HepG2 (cell line): ENCODE data around the gene CALY. TPM values are rescaled to one million over a fixed set of nuclear protein-coding genes. Genes with fewer than 3 reads are reported as not detected.

Source experiments
- ATAC-seq: fragments of 200-7000 bp; cut with Tn5 transposase; 3 replicates; pipeline ENCODE4 v1.9.1; 2020; ENCODE audit warnings: mild to moderate bottlenecking, moderate library complexity
- BruUV-seq: library from RNA; stranded (reverse); fragments of 400-500 nt; replicated peaks from 2 replicates; lab custom pipeline; 2021; lab: Mats Ljungman, UMichigan
- CTCF ChIA-PET: fragments of 300-600 bp; formaldehyde crosslinking; extraction: SDS; loops from one replicate; lab custom pipeline; 2021; ENCODE audit warnings: low total read pairs, inconsistent platforms, low intra/inter-chr PET ratio; lab: Yijun Ruan, JAX
- POLR2A ChIA-PET: fragments of 350-600 bp; sonication (Branson Sonifier 250); formaldehyde crosslinking; loops from one replicate; lab custom pipeline; 2020; ENCODE audit warnings: antibody characterized with exemption, inconsistent platforms; lab: Yijun Ruan, JAX
- DNase-seq: peaks from one replicate; pipeline ENCODE4 v3.0.0-alpha.2; 2015; ENCODE audit warnings: low spot score
- FAIRE-seq: peaks from 3 replicates; lab custom pipeline; 2011; peaks lifted over from hg19 to GRCh38; lab: Jason Lieb, UNC
- H2AFZ ChIP-seq: one replicate; pipeline ENCODE4 v1.6.1; 2011; ENCODE audit warnings: low read length, inconsistent platforms
- H3K27ac ChIP-seq: fragments of 300-600 bp; 3 replicates; pipeline ENCODE4 v1.8.0; 2011; ENCODE audit warnings: mixed run types, mild to moderate bottlenecking, mixed read lengths, low read length, inconsistent platforms; ENCODE audit not compliant: insufficient read depth; ENCODE audit errors: extremely low read length
- H3K27me3 ChIP-seq, 2 experiments: fragments of 200-600 bp in 1 of 2; 2 replicates in 1 of 2; 3 replicates in 1 of 2; pipeline versions ENCODE4 v1.6.0 to v1.8.0; 2011; ENCODE audit warnings: low read length in 2 of 2, mild to moderate bottlenecking in 2 of 2, moderate library complexity in 2 of 2, inconsistent platforms in 1 of 2; ENCODE audit not compliant: insufficient read depth in 2 of 2, control insufficient read depth in 1 of 2
- H3K36me3 ChIP-seq, 2 experiments: fragments of 200-600 bp in 1 of 2; replicated peaks in 1 of 2; 2 replicates in 1 of 2; 3 replicates in 1 of 2; pipeline versions ENCODE4 v1.5.1 to v1.8.0; 2011; ENCODE audit warnings: low read length in 2 of 2, inconsistent platforms in 1 of 2; ENCODE audit not compliant: insufficient read depth in 2 of 2, control insufficient read depth in 1 of 2
- H3K4me1 ChIP-seq: 2 replicates; pipeline ENCODE4 v1.5.1; 2012; ENCODE audit warnings: low read length, inconsistent platforms; ENCODE audit not compliant: insufficient read depth
- H3K4me2 ChIP-seq: 2 replicates; pipeline ENCODE4 v1.6.0; 2011; ENCODE audit warnings: low read depth, low read length, inconsistent platforms
- H3K4me3 ChIP-seq, 3 experiments: fragments of 200-600 bp in 1 of 3; sonication (generic), shearing (Covaris generic) in 1 of 3; replicated peaks in 1 of 3; 2 replicates each; pipeline ENCODE4 v1.5.1; 2011 to 2016; ENCODE audit warnings: low read length in 3 of 3, inconsistent platforms in 2 of 3, low read depth in 2 of 3, mild to moderate bottlenecking in 2 of 3, control low read depth in 1 of 3, mixed read lengths in 1 of 3; ENCODE audit not compliant: insufficient read depth in 1 of 3
- H3K79me2 ChIP-seq: one replicate; pipeline ENCODE4 v1.6.1; 2011; ENCODE audit warnings: low read length, inconsistent platforms; ENCODE audit not compliant: insufficient read depth
- H3K9ac ChIP-seq: 2 replicates; pipeline ENCODE4 v1.6.0; 2011; ENCODE audit warnings: mild to moderate bottlenecking, low read depth, low read length, inconsistent platforms; ENCODE audit not compliant: insufficient read depth
- H3K9me3 ChIP-seq: 2 replicates; pipeline ENCODE4 v1.5.1; 2012; ENCODE audit warnings: mild to moderate bottlenecking, low read length
- H4K20me1 ChIP-seq: 2 replicates; pipeline ENCODE4 v1.6.0; 2011; ENCODE audit warnings: inconsistent platforms, mild to moderate bottlenecking, low read length, moderate library complexity; ENCODE audit not compliant: insufficient read depth
- HNRNPH1 ChIP-seq: fragments of 200-400 bp; formaldehyde crosslinking; optimal IDR thresholded peaks from 2 replicates; pipeline ENCODE3; 2017; ENCODE audit warnings: mild to moderate bottlenecking, low read depth, low read length
- NRL ChIP-seq: sonication (generic); formaldehyde crosslinking; IDR thresholded peaks from 2 replicates; pipeline ENCODE4 v1.5.0; 2020; ENCODE audit warnings: missing genetic modification reagents, mild to moderate bottlenecking, moderate library complexity, borderline replicate concordance
- SAP130 ChIP-seq: IDR thresholded peaks from 2 replicates; pipeline ENCODE4 v1.6.1; 2016; ENCODE audit warnings: low read depth
- WGBS: methylation state at CpG from one replicate; pipeline ENCODE4 v1.1.6; 2017; ENCODE audit warnings: low lambda C conversion rate; 5-methylcytosine and 5-hydroxymethylcytosine counted together
- in situ Hi-C: cut with HindIII; loops from 2 replicates; pipeline ENCODE4 v1.10.0; 2017; ENCODE audit warnings: low pct_unique_long_range_greater_than_20kb; ENCODE audit not compliant: extremely low pct_ligation_motif_present
- intact Hi-C: fragments of 100-400 bp; cut with micrococcal nuclease; formaldehyde crosslinking; loops from one replicate; pipeline ENCODE4 v1.10.0; 2022; ENCODE audit not compliant: unreplicated experiment
- polyA plus RNA-seq, 8 experiments: library from polyadenylated mRNA; depleted of rRNA in 3 of 8; stranded (reverse) in 7 of 8; unstranded in 1 of 8; fragments of >200 nt; fragmentation: Illumina TruSeq in 4 of 8; extraction: Trizol in 4 of 8; gene quantifications; 2 replicates each; pipeline versions ENCODE4 v1.2.1 to v1.2.3, GENCODE V29; 2011 to 2016; ENCODE audit warnings: low read depth in 4 of 8, missing spikeins in 1 of 8, mixed read lengths in 1 of 8; ENCODE audit not compliant: insufficient read depth in 1 of 8
- total RNA-seq, 5 experiments: library from RNA; depleted of rRNA; stranded (reverse); fragments of >200 nt; fragmentation: Illumina TruSeq; extraction: Trizol; gene quantifications; 2 replicates each; pipeline ENCODE4 v1.2.3, GENCODE V29; 2016; ENCODE audit warnings: low read depth in 1 of 5
- TF ChIP-seq, protein P1 (sequence below): sonication (generic); formaldehyde crosslinking; IDR thresholded peaks from 2 replicates; pipeline ENCODE4 v1.5.1; 2020; ENCODE audit warnings: mild to moderate bottlenecking, missing genetic modification reagents, moderate library complexity

Gene CALY
- total and polyA plus RNA-seq, 2 of the 13 experiments (the other 11 are each of a cell fraction or from before 2014, with no cell fraction given), result 0.08 TPM; not detected in 1

DNA sequence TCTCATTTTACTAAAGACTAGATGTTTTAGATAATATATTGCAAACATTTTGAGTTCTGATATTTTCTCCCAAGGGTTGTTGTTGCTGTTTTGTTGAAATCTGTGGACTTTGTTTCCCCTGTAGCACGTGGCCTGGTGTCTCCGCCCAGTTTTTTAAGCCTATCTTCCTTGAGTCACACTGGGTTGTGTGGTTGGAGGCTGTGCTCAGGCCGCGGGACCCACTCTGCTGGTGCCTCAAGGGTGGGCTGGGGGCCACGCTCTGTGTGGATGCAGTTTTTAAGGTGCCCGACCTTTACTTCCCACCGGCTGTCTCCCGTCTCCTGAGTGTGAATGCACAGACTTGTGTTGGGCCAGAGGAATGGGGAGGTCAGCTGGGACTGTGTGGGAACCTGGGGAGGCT, 6.2 kb upstream of the CALY start:
- DNase-seq (no peak), FAIRE-seq (no peak), ATAC-seq (no peak)
- Histone ChIP-seq H3K27me3 (peaks cover 0 to 9% of the 10 kb centered on the region in 2 experiments; a peak in 3 of 5 replicates), H3K4me1 (peaks cover 36% of the 10 kb centered on the region), H3K27ac (no peak overlapping the region), H4K20me1 (no peaks in the 10 kb centered on the region), H3K9ac (peak overlapping the region; percentile 18; the same call in 1 of the 2 replicates), H3K36me3 (no peaks in the 10 kb centered on the region), H3K9me3 (no peaks in the 10 kb centered on the region), H3K4me3 (peak overlapping the region in 1 of 3 experiments; percentile 17; a peak in 1 of 6 replicates), H3K4me2 (peak overlapping the region; percentile 67), H3K79me2 (no peaks in the 10 kb centered on the region), H2AFZ (no peak overlapping the region)
- ChIA-PET CTCF (no interaction called here), POLR2A (interaction anchor here (1.9 kb wide), 1 partner anchor 16 kb away, joined by 12 read pairs; the partner anchor contains the start of gene FUOM)
- no peak for TF ChIP-seq HNRNPH1
- 0 out of 2 replicates have a peak, but pooled peaks have one; percentile 3 for TF ChIP-seq SAP130 (CRISPR knock-in tag)
- TF ChIP-seq, protein P1, sequence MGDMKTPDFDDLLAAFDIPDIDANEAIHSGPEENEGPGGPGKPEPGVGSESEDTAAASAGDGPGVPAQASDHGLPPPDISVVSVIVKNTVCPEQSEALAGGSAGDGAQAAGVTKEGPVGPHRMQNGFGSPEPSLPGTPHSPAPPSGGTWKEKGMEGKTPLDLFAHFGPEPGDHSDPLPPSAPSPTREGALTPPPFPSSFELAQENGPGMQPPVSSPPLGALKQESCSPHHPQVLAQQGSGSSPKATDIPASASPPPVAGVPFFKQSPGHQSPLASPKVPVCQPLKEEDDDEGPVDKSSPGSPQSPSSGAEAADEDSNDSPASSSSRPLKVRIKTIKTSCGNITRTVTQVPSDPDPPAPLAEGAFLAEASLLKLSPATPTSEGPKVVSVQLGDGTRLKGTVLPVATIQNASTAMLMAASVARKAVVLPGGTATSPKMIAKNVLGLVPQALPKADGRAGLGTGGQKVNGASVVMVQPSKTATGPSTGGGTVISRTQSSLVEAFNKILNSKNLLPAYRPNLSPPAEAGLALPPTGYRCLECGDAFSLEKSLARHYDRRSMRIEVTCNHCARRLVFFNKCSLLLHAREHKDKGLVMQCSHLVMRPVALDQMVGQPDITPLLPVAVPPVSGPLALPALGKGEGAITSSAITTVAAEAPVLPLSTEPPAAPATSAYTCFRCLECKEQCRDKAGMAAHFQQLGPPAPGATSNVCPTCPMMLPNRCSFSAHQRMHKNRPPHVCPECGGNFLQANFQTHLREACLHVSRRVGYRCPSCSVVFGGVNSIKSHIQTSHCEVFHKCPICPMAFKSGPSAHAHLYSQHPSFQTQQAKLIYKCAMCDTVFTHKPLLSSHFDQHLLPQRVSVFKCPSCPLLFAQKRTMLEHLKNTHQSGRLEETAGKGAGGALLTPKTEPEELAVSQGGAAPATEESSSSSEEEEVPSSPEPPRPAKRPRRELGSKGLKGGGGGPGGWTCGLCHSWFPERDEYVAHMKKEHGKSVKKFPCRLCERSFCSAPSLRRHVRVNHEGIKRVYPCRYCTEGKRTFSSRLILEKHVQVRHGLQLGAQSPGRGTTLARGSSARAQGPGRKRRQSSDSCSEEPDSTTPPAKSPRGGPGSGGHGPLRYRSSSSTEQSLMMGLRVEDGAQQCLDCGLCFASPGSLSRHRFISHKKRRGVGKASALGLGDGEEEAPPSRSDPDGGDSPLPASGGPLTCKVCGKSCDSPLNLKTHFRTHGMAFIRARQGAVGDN, result peak; percentile 32; the same call in 1 of the 2 replicates
- peak; percentile 49; the same call in 1 of the 2 replicates for TF ChIP-seq NRL (CRISPR knock-in tag)
- BruUV-seq, result no TSS peak
- WGBS, result 51% methylated on average over 5 of the region's 8 CpGs
- intact Hi-C loops, result no loop called here
- in situ Hi-C loops, result no loop called here
